LNCAP (cell line): ENCODE data around the gene WAS.

Source experiments
- CTCF ChIP-seq: fragments of 450-650 bp; IDR thresholded peaks from 2 replicates; pipeline ENCODE4 v1.5.1; 2017; ENCODE audit warnings: mild to moderate bottlenecking

WAS gene

GRCh38 chrX:48714573-48714972, 31.0 kb downstream of the WAS start:
- TF ChIP-seq CTCF, result no peak

- TF ChIP-seq CTCF, result no peak
Measured at GRCh38 chrX:48715072-48715471, 31.5 kb downstream of the WAS start.

- no peak for TF ChIP-seq CTCF
Measured at GRCh38 chrX:48715876-48716502, 32.4 kb downstream of the WAS start.

- no peak for TF ChIP-seq CTCF
Measured at GRCh38 chrX:48719958-48720357, 36.4 kb downstream of the WAS start.

- no peak for TF ChIP-seq CTCF
Measured at GRCh38 chrX:48720577-48721250, 37.1 kb downstream of the WAS start.

- no peak for TF ChIP-seq CTCF
Measured at GRCh38 chrX:48721916-48722315, 38.3 kb downstream of the WAS start.

- TF ChIP-seq CTCF, result no peak
Measured at GRCh38 chrX:48726596-48726995, 43.0 kb downstream of the WAS start.
